Measurements from ENCODE around the gene SNX1.

The SNX1 gene

GRCh38 chr15:64162869-64163658, 67.3 kb downstream of the SNX1 start, which contains the start of gene PPIB (continued):
- TF ChIP-seq AEBP2 (tag by site-specific recombination; IDR thresholded peaks at IDR 0.05; ENCODE audit: borderline replicate concordance) = no peak
- peak; percentile 41 for TF ChIP-seq ZBTB17 (tag by site-specific recombination; IDR thresholded peaks at IDR 0.05)
- peak; percentile 41; the same call in 1 of the 2 replicates for TF ChIP-seq ZNF394 (tag by site-specific recombination; IDR thresholded peaks at IDR 0.05; ENCODE audit: borderline replicate concordance)
- TF ChIP-seq TCF7L2 (IDR thresholded peaks at IDR 0.05; ENCODE audit: borderline replicate concordance, low read depth, low read length) = no peak
- TF ChIP-seq ZBTB7A (tag by site-specific recombination; IDR thresholded peaks at IDR 0.05; ENCODE audit: low read depth) = no peak
- no peak for TF ChIP-seq SETDB1 (IDR thresholded peaks at IDR 0.05; ENCODE audit: insufficient read length, low read length)
- TF ChIP-seq ZNF292 (tag by site-specific recombination; IDR thresholded peaks at IDR 0.05; ENCODE audit: borderline replicate concordance, low read depth) = no peak
- TF ChIP-seq MZF1 (tag by site-specific recombination; IDR thresholded peaks at IDR 0.05; ENCODE audit: borderline replicate concordance) = no peak
- no peak for TF ChIP-seq ZNF707 (tag by site-specific recombination; IDR thresholded peaks at IDR 0.05)
- no peak for TF ChIP-seq ZBTB21 (tag by site-specific recombination; IDR thresholded peaks at IDR 0.05)
- TF ChIP-seq ZSCAN16 (tag by site-specific recombination; IDR thresholded peaks at IDR 0.05) = no peak
- no peak for TF ChIP-seq ZNF423 (tag by site-specific recombination; IDR thresholded peaks at IDR 0.05)
- peak; percentile 78 for TF ChIP-seq GLIS2 (tag by site-specific recombination; IDR thresholded peaks at IDR 0.05)
- no peak for TF ChIP-seq ZNF24 (tag by site-specific recombination; IDR thresholded peaks at IDR 0.05)
- no peak for TF ChIP-seq ZNF488 (tag by site-specific recombination; IDR thresholded peaks at IDR 0.05)
- TF ChIP-seq SP2 (tag by site-specific recombination; IDR thresholded peaks at IDR 0.05) = peak; percentile 91
- TF ChIP-seq ZNF362 (tag by site-specific recombination; IDR thresholded peaks at IDR 0.05) = no peak
- TF ChIP-seq ZNF214 (tag by site-specific recombination; IDR thresholded peaks at IDR 0.05; ENCODE audit: borderline replicate concordance) = no peak
- no peak for TF ChIP-seq ZNF148 (tag by site-specific recombination; IDR thresholded peaks at IDR 0.05; ENCODE audit: borderline replicate concordance)
- no peak for TF ChIP-seq ZNF302 (tag by site-specific recombination; IDR thresholded peaks at IDR 0.05; ENCODE audit: low read depth)
- no peak for TF ChIP-seq ZNF514 (tag by site-specific recombination; IDR thresholded peaks at IDR 0.05)
- TF ChIP-seq ZNF692 (tag by site-specific recombination; IDR thresholded peaks at IDR 0.05) = peak; percentile 14; the same call in 1 of the 2 replicates
- TF ChIP-seq BCL11B (tag by site-specific recombination; IDR thresholded peaks at IDR 0.05; ENCODE audit: low read depth) = no peak
- TF ChIP-seq ZNF785 (tag by site-specific recombination; IDR thresholded peaks at IDR 0.05) = no peak
- TF ChIP-seq ZNF449 (tag by site-specific recombination; IDR thresholded peaks at IDR 0.05) = no peak
- no peak for TF ChIP-seq ZNF202 (tag by site-specific recombination; IDR thresholded peaks at IDR 0.05; ENCODE audit: borderline replicate concordance)
- peak; percentile 28 for TF ChIP-seq ZNF654 (tag by site-specific recombination; IDR thresholded peaks at IDR 0.05; ENCODE audit: low read depth)

Data from HEK293 (cell line).